K562 (cell line): ENCODE results near the gene AKT1S1. TPM values are rescaled to one million over a fixed set of nuclear protein-coding genes. Genes with fewer than 3 reads are reported as not detected.

Experiments
- MTA3 ChIP-seq: fragments of 450-650 bp; formaldehyde crosslinking; IDR thresholded peaks from 2 replicates; pipeline ENCODE4 v1.6.1; 2017; ENCODE audit warnings: mild to moderate bottlenecking, borderline replicate concordance
- NR2C2 ChIP-seq, 2 experiments: fragments of 200-800 bp in 1 of 2; sonication (Bioruptor generic) in 1 of 2; sonication (generic) in 1 of 2; formaldehyde crosslinking in 1 of 2; IDR thresholded peaks; 2 replicates each; pipeline versions ENCODE4 v1.6.1 to v1.8.0; 2016 to 2022; ENCODE audit warnings: mild to moderate bottlenecking in 1 of 2, missing compliant biosample characterization in 1 of 2, missing genetic modification characterization in 1 of 2, missing genetic modification reagents in 1 of 2
- PPARD ChIP-seq: fragments of 250-450 bp; sonication (Bioruptor Pico); IDR thresholded peaks from 2 replicates; pipeline ENCODE4 v1.8.0; 2022; ENCODE audit warnings: inconsistent platforms, mild to moderate bottlenecking, moderate library complexity
- RHOXF2B ChIP-seq: fragments of 250-450 bp; sonication (Bioruptor Pico); conservative IDR thresholded peaks from 2 replicates; pipeline ENCODE4 v1.5.1; 2021
- SREBF2 ChIP-seq: sonication (generic); formaldehyde crosslinking; IDR thresholded peaks from 2 replicates; pipeline ENCODE4 v1.4.0; 2020; ENCODE audit warnings: mild to moderate bottlenecking, missing genetic modification reagents
- VEZF1 ChIP-seq: fragments of 200-800 bp; sonication (Bioruptor generic); IDR thresholded peaks from 2 replicates; pipeline ENCODE4 v1.6.1; 2017; ENCODE audit warnings: missing genetic modification characterization, missing compliant biosample characterization
- polyA plus RNA-seq, 8 experiments: library from polyadenylated mRNA; depleted of rRNA in 4 of 8; stranded (reverse) in 5 of 8; unstranded in 3 of 8; fragments of >200 nt; fragmentation: Nextera tagmentation in 2 of 8; fragmentation: Illumina TruSeq in 1 of 8; extraction: Ambion mirVana in 2 of 8; extraction: Trizol in 1 of 8; gene quantifications; 2 replicates each; pipeline versions ENCODE4 v1.2.1 to v1.2.3, GENCODE V29; 2011 to 2014; ENCODE audit warnings: inconsistent platforms in 1 of 8, missing spikeins in 1 of 8
- total RNA-seq, 7 experiments: library from RNA; depleted of rRNA in 6 of 7; stranded (reverse); fragments of >200 nt in 6 of 7; fragmentation: Illumina TruSeq in 2 of 7; extraction: Trizol in 2 of 7; gene quantifications; 2 replicates each; pipeline versions ENCODE4 v1.2.1 to v1.2.3, GENCODE V29; 2011 to 2021; ENCODE audit warnings: low replicate concordance in 1 of 7
- TF ChIP-seq, protein P1 (sequence below): fragments of 200-600 bp; sonication (generic); IDR thresholded peaks from one replicate; pipeline ENCODE4 v1.6.1; 2012; ENCODE audit warnings: mild to moderate bottlenecking, low read depth, low read length, inconsistent platforms
- TF ChIP-seq, protein P2 (sequence below): fragments of 450-650 bp; formaldehyde crosslinking; IDR thresholded peaks from 2 replicates; pipeline ENCODE4 v1.4.0; 2020; ENCODE audit warnings: mild to moderate bottlenecking
- TF ChIP-seq, protein P3 (sequence below): fragments of 250-450 bp; sonication (Bioruptor Pico); IDR thresholded peaks from 2 replicates; pipeline ENCODE4 v1.5.0; 2021; ENCODE audit warnings: mild to moderate bottlenecking, borderline replicate concordance

AKT1S1 gene
- total and polyA plus RNA-seq, 9 of the 15 experiments (the other 6 are each of a cell fraction or from before 2014, with no cell fraction given): 1.2 to 50.3 (median 17.1) TPM

DNA sequence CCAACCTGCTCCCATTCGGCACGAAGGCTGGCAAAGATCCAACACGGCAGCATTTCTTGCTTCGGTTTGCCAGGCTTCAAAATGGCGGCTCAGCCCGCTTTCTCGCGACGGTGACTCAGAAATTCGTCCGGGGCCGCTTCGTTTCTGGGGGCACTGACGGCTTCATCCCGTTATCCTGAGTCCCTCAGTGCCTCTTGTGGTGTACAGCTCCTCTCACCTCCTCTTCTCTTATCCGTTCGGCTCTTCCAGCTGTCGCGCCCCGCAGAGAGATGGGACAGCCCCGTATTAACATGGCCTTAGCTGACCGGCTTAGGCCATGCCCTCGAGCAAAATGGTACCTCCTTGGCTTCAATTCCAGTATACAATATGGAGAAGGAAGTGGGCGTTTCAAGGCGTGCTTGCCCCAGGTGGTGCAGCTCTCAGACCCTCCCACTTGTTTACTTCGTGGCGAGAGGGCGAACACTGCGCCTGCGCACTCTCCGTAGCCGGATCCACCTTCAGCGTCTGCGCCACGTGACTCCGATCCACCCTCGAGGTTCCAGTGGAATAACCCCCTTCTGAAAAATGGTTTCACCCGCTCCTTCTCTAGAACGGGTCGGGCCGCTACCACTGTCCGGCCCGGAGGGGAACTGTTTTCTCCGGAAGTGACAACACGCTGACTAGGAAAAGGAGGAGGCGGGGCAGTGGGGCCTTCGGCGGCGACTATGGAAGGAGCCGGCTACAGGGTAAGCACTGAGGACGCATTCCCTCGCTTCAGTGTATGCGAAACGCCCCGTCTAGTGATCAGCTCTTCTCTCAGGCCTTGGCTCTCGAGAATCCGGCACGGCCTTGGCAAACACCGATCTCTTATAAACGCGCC lies at the start of gene AKT1S1, which contains the start of gene TBC1D17 (continued):
- TF ChIP-seq, protein P1, sequence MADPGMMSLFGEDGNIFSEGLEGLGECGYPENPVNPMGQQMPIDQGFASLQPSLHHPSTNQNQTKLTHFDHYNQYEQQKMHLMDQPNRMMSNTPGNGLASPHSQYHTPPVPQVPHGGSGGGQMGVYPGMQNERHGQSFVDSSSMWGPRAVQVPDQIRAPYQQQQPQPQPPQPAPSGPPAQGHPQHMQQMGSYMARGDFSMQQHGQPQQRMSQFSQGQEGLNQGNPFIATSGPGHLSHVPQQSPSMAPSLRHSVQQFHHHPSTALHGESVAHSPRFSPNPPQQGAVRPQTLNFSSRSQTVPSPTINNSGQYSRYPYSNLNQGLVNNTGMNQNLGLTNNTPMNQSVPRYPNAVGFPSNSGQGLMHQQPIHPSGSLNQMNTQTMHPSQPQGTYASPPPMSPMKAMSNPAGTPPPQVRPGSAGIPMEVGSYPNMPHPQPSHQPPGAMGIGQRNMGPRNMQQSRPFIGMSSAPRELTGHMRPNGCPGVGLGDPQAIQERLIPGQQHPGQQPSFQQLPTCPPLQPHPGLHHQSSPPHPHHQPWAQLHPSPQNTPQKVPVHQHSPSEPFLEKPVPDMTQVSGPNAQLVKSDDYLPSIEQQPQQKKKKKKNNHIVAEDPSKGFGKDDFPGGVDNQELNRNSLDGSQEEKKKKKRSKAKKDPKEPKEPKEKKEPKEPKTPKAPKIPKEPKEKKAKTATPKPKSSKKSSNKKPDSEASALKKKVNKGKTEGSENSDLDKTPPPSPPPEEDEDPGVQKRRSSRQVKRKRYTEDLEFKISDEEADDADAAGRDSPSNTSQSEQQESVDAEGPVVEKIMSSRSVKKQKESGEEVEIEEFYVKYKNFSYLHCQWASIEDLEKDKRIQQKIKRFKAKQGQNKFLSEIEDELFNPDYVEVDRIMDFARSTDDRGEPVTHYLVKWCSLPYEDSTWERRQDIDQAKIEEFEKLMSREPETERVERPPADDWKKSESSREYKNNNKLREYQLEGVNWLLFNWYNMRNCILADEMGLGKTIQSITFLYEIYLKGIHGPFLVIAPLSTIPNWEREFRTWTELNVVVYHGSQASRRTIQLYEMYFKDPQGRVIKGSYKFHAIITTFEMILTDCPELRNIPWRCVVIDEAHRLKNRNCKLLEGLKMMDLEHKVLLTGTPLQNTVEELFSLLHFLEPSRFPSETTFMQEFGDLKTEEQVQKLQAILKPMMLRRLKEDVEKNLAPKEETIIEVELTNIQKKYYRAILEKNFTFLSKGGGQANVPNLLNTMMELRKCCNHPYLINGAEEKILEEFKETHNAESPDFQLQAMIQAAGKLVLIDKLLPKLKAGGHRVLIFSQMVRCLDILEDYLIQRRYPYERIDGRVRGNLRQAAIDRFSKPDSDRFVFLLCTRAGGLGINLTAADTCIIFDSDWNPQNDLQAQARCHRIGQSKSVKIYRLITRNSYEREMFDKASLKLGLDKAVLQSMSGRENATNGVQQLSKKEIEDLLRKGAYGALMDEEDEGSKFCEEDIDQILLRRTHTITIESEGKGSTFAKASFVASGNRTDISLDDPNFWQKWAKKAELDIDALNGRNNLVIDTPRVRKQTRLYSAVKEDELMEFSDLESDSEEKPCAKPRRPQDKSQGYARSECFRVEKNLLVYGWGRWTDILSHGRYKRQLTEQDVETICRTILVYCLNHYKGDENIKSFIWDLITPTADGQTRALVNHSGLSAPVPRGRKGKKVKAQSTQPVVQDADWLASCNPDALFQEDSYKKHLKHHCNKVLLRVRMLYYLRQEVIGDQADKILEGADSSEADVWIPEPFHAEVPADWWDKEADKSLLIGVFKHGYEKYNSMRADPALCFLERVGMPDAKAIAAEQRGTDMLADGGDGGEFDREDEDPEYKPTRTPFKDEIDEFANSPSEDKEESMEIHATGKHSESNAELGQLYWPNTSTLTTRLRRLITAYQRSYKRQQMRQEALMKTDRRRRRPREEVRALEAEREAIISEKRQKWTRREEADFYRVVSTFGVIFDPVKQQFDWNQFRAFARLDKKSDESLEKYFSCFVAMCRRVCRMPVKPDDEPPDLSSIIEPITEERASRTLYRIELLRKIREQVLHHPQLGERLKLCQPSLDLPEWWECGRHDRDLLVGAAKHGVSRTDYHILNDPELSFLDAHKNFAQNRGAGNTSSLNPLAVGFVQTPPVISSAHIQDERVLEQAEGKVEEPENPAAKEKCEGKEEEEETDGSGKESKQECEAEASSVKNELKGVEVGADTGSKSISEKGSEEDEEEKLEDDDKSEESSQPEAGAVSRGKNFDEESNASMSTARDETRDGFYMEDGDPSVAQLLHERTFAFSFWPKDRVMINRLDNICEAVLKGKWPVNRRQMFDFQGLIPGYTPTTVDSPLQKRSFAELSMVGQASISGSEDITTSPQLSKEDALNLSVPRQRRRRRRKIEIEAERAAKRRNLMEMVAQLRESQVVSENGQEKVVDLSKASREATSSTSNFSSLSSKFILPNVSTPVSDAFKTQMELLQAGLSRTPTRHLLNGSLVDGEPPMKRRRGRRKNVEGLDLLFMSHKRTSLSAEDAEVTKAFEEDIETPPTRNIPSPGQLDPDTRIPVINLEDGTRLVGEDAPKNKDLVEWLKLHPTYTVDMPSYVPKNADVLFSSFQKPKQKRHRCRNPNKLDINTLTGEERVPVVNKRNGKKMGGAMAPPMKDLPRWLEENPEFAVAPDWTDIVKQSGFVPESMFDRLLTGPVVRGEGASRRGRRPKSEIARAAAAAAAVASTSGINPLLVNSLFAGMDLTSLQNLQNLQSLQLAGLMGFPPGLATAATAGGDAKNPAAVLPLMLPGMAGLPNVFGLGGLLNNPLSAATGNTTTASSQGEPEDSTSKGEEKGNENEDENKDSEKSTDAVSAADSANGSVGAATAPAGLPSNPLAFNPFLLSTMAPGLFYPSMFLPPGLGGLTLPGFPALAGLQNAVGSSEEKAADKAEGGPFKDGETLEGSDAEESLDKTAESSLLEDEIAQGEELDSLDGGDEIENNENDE: no peak
- no peak for TF ChIP-seq SREBF2 (CRISPR knock-in tag)
- peak; percentile 99 for TF ChIP-seq VEZF1 (CRISPR knock-in tag)
- TF ChIP-seq RHOXF2B (CRISPR knock-in tag): no peak
- no peak for TF ChIP-seq NR2C2 (CRISPR knock-in tag; IDR thresholded peaks at IDR 0.05)
- peak; percentile 95 for TF ChIP-seq NR2C2 (tag; IDR thresholded peaks at IDR 0.05)
- no peak; the same call in 1 of the 2 replicates for TF ChIP-seq MTA3
- no peak for TF ChIP-seq PPARD (CRISPR knock-in tag)
- TF ChIP-seq, protein P2, sequence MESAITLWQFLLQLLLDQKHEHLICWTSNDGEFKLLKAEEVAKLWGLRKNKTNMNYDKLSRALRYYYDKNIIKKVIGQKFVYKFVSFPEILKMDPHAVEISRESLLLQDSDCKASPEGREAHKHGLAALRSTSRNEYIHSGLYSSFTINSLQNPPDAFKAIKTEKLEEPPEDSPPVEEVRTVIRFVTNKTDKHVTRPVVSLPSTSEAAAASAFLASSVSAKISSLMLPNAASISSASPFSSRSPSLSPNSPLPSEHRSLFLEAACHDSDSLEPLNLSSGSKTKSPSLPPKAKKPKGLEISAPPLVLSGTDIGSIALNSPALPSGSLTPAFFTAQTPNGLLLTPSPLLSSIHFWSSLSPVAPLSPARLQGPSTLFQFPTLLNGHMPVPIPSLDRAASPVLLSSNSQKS: no peak
- TF ChIP-seq, protein P3, sequence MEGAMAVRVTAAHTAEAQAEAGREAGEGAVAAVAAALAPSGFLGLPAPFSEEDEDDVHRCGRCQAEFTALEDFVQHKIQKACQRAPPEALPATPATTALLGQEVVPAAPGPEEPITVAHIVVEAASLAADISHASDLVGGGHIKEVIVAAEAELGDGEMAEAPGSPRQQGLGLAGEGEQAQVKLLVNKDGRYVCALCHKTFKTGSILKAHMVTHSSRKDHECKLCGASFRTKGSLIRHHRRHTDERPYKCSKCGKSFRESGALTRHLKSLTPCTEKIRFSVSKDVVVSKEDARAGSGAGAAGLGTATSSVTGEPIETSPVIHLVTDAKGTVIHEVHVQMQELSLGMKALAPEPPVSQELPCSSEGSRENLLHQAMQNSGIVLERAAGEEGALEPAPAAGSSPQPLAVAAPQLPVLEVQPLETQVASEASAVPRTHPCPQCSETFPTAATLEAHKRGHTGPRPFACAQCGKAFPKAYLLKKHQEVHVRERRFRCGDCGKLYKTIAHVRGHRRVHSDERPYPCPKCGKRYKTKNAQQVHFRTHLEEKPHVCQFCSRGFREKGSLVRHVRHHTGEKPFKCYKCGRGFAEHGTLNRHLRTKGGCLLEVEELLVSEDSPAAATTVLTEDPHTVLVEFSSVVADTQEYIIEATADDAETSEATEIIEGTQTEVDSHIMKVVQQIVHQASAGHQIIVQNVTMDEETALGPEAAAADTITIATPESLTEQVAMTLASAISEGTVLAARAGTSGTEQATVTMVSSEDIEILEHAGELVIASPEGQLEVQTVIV (CRISPR knock-in tag): no peak
